ACHN (cell line): ENCODE measurements around the gene AQP10.
"Not testable (repeated sequence)": the region's sequence is repeated elsewhere in the genome, so short reads cannot be mapped to it uniquely, and the experiment has no call there.

Experiments used
- DNase-seq: peaks from one replicate; pipeline ENCODE4 v3.0.0-alpha.2; 2015
- in situ Hi-C: cut with HindIII; loops from 2 replicates; pipeline ENCODE4 v1.10.0; 2017; ENCODE audit warnings: low sequenced_read_pairs, low pct_ligation_motif_present, low pct_unique_long_range_greater_than_20kb

The AQP10 gene

DNA sequence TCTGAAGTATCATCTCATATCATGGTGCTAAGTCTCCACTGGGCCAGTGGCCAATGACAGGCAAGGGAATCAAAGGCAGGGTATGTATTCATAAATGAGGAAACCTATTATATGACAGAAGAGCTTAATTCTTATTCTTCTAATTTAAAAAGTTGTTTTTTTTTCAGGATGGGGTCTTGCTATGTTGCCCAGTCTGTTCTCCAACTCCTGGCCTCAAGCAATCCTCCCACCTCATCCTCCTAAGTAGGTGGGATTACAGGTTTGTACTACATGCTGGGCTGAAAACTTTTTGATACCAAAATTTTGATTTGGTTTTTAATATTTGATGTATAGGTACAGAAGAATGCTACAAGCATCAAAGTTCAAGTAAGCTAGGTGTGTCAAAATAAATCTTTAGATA lies 39.4 kb downstream of the AQP10 start:
- in situ Hi-C loops: no loop called here
- DNase-seq: no peak

DNA sequence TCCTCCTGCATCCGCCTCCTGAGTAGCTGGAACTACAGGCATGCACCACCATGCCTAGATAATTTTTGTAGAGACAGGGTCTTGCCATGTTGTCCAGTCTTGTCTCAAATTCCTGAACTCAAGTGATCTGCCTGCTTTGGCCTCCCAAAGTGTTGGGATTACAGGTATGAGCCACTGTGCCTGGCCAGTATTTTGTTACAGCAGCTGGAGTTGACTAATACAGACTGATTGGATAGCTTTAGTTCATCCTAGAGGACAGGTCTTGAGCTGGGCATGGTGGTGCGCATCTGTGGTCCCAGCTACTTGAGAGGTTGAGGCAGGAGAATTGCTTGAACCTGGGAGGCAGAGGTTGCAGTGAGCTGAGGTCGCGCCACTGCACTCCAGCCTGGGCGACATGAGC lies 40.0 kb downstream of the AQP10 start:
- in situ Hi-C loops: not testable (repeated sequence)

DNA sequence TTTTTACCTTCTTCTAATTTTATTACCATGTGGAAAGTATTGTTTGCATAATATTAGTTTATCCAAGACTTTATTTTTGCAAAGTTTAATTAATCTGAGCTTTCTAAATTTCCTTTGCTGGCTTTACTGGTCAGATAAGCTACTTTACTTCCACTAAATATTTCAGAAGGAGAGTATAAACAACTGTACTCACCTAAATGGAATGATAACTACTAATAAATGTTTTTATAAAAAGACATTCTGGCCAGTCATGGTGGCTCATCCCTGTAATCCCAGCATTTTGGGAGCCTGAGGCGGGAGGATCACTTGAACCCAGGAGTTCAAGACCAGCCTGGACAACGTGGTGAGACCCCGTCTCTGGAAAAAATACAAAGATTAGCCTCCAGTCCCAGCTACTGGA lies 40.5 kb downstream of the AQP10 start:
- no peak for DNase-seq
- in situ Hi-C loops: no loop called here

More for the DNA sequence above, 40.0 kb downstream of the AQP10 start:
- DNase-seq: not testable (repeated sequence)

DNA sequence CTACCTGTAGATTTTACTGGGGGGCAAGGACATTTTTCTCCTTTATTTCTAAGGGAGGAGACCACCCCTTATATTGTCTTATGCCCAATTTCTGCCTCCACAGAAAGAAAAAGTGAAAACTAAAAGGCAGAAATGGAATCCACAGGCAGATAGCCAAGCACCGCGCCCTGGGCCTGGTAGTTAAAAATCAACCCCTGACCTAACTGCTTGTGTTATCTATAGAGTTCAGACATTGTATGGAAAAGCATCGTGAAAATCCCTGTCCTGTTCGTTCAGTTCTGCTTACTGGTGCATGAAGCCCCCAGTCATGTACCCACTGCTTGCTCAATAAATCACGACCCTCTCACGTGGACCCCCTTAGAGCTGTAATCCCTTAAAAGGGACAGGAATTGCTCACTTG lies 50.5 kb downstream of the AQP10 start:
- in situ Hi-C loops: no loop called here

DNA sequence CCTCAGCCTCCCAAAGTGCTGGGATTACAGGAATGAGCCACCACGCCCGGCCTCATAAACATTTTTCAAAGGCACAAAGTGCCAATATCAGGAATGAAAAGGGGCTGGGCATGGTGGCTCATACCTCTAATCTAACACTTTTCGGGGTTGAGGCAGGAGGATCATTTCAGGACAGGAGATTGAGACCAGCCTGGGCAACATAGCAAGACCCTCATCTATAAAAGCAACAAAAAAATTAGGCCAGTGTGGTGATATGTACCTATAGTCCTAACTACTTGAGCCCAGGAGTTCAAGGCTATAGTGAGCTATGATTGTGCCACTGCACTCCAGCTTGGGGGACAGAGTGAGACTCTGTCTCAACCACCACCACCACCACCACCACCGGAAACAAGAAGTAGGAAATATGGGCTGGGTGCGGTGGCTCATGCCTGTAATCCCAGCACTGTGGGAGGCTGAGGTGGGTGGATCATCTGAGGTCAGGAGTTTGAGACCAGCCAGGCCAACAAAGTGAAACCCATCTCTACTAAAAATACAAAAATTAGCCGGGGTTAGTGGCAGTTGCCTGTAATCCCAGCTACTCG lies 53.0 kb downstream of the AQP10 start:
- in situ Hi-C loops, DNase-seq: not testable (repeated sequence)

More for the DNA sequence above, 50.5 kb downstream of the AQP10 start:
- DNase-seq: no peak
